ENCODE results near the gene FCRL6.

GRCh38 chr1:159815926-159816325 lies 13.8 kb downstream of the FCRL6 start:
- TF ChIP-seq CTCF (IDR thresholded peaks at IDR 0.05; ENCODE audit: low read length) (no peak), EZH2 (IDR thresholded peaks at IDR 0.05; ENCODE audit: borderline replicate concordance, low read length) (no peak)

Measured in OCI-LY1 (cell line).